Suprapubic skin (tissue), 2 donors: ENCODE measurements around the gene VIPR1.

Experiments
- EP300 ChIP-seq: sonication (generic); formaldehyde crosslinking; IDR thresholded peaks from one replicate; pipeline ENCODE4 v1.6.1; 2017; ENCODE audit warnings: antibody characterized with exemption
- POLR2A ChIP-seq, 2 donors: fragments of 450-650 bp; IDR thresholded peaks; one replicate each; pipeline ENCODE4 v1.6.1; 2017; ENCODE audit warnings: antibody characterized with exemption in 2 of 2, mild to moderate bottlenecking in 2 of 2, moderate library complexity in 2 of 2

DNA sequence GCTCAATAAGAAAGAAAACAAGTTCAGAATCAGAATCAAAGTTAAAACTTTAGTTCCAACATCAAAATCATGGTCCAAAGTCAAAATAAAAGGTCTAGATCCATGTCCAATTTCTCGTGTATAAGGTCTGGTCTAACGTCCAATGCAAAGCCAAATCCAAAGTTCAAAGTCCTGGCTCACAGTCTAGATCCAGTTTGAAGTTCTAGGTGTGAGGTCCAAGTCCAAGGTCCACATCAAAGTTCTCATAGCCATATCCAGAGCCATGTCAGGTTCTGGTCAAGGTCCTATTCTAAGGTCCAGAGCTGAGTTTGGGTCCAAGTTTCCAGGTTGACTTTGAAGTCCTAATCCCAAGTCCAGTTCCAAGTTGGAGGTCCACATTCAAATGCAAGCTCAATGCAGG lies 40.7 kb upstream of the VIPR1 start:
- no peak for TF ChIP-seq EP300
- TF ChIP-seq POLR2A (IDR thresholded peaks at IDR 0.05), result no peak
